CD14-positive monocyte (primary cell): ENCODE measurements around the gene CELSR1. TPM values are rescaled to one million over a fixed set of nuclear protein-coding genes. Genes with fewer than 3 reads are reported as not detected.

Experiments
- DNase-seq, 3 donors: peaks; one replicate each; pipeline ENCODE4 v3.0.0-alpha.2; 2011 to 2022
- H2AFZ ChIP-seq: 2 replicates; pipeline ENCODE4 v1.6.0; 2012; ENCODE audit warnings: mild to moderate bottlenecking, low read depth, low read length, inconsistent platforms; ENCODE audit not compliant: insufficient read depth, poor library complexity, severe bottlenecking
- H3K27ac ChIP-seq, 2 donors: 1 replicate in 1 of 2; 2 replicates in 1 of 2; pipeline ENCODE4 v1.5.1; 2012 to 2013; ENCODE audit warnings: low read length in 2 of 2, control low read depth in 1 of 2, inconsistent platforms in 1 of 2, low read depth in 1 of 2, mild to moderate bottlenecking in 1 of 2
- H3K27me3 ChIP-seq, 2 donors: one replicate each; pipeline versions ENCODE4 v1.6.0 to v1.6.1; 2011 to 2013; ENCODE audit warnings: low read length in 2 of 2; ENCODE audit not compliant: control insufficient read depth in 2 of 2, insufficient read depth in 2 of 2
- H3K36me3 ChIP-seq, 2 donors: replicated peaks in 1 of 2; 1 replicate in 1 of 2; 2 replicates in 1 of 2; pipeline versions ENCODE4 v1.5.1 to v1.6.1; 2012 to 2013; ENCODE audit warnings: low read length in 2 of 2, control low read depth in 1 of 2, inconsistent platforms in 1 of 2, mild to moderate bottlenecking in 1 of 2; ENCODE audit not compliant: insufficient read depth in 2 of 2, control insufficient read depth in 1 of 2
- H3K4me1 ChIP-seq, 2 donors: 1 replicate in 1 of 2; 2 replicates in 1 of 2; pipeline versions ENCODE4 v1.5.1 to v1.6.1; 2012 to 2013; ENCODE audit warnings: low read length in 2 of 2, control low read depth in 1 of 2, inconsistent platforms in 1 of 2, mild to moderate bottlenecking in 1 of 2, moderate library complexity in 1 of 2; ENCODE audit not compliant: insufficient read depth in 2 of 2, control insufficient read depth in 1 of 2
- H3K4me2 ChIP-seq: replicated peaks from 2 replicates; pipeline ENCODE3; 2012; ENCODE audit warnings: low read length, moderate library complexity, mild to moderate bottlenecking; ENCODE audit not compliant: poor library complexity, severe bottlenecking; ENCODE audit errors: extremely low read depth
- H3K4me3 ChIP-seq, 3 experiments: fragments of 200-600 bp in 1 of 3; sonication (generic) in 1 of 3; replicated peaks in 1 of 3; 1 replicate in 2 of 3; 2 replicates in 1 of 3; pipeline ENCODE4 v1.5.1; 2011 to 2013; ENCODE audit warnings: low read length in 3 of 3, mild to moderate bottlenecking in 3 of 3, control low read depth in 2 of 3, low read depth in 2 of 3, inconsistent platforms in 1 of 3, moderate library complexity in 1 of 3
- H3K79me2 ChIP-seq: 2 replicates; pipeline ENCODE4 v1.6.0; 2012; ENCODE audit warnings: mild to moderate bottlenecking, control low read depth, inconsistent platforms, low read length, moderate library complexity; ENCODE audit not compliant: insufficient read depth
- H3K9ac ChIP-seq: 2 replicates; pipeline ENCODE4 v1.6.0; 2017; ENCODE audit warnings: low read length, mild to moderate bottlenecking; ENCODE audit not compliant: insufficient read depth, poor library complexity, severe bottlenecking
- H3K9me3 ChIP-seq, 2 donors: replicated peaks in 1 of 2; 1 replicate in 1 of 2; 2 replicates in 1 of 2; pipeline versions ENCODE4 v1.5.1 to v1.6.1; 2012 to 2013; ENCODE audit warnings: low read length in 2 of 2, control low read depth in 1 of 2; ENCODE audit not compliant: control insufficient read depth in 1 of 2, insufficient read depth in 1 of 2
- H4K20me1 ChIP-seq: 2 replicates; pipeline ENCODE4 v1.6.0; 2012; ENCODE audit warnings: mild to moderate bottlenecking, low read length, control low read depth, moderate library complexity; ENCODE audit not compliant: insufficient read depth
- H3K27ac Mint-ChIP-seq, 7 donors: one replicate each; pipeline ENCODE4 v1.8.0; 2020; ENCODE audit warnings: mild to moderate bottlenecking in 7 of 7, mixed read lengths in 7 of 7, moderate library complexity in 6 of 7, inconsistent platforms in 2 of 7
- H3K27me3 Mint-ChIP-seq, 3 donors: one replicate each; pipeline ENCODE4 v1.8.0; 2021 to 2022; ENCODE audit warnings: low read depth in 3 of 3, mild to moderate bottlenecking in 3 of 3, mixed read lengths in 3 of 3, moderate library complexity in 3 of 3, inconsistent platforms in 1 of 3
- H3K36me3 Mint-ChIP-seq, 2 donors: one replicate each; pipeline ENCODE4 v1.8.0; 2020; ENCODE audit warnings: mixed read lengths in 2 of 2, inconsistent platforms in 1 of 2, mild to moderate bottlenecking in 1 of 2
- H3K4me1 Mint-ChIP-seq: one replicate; pipeline ENCODE4 v1.8.0; 2020; ENCODE audit warnings: mild to moderate bottlenecking, mixed read lengths
- H3K4me3 Mint-ChIP-seq, 2 donors: one replicate each; pipeline ENCODE4 v1.8.0; 2020; ENCODE audit warnings: mild to moderate bottlenecking in 2 of 2, mixed read lengths in 2 of 2, moderate library complexity in 1 of 2
- H3K9me3 Mint-ChIP-seq, 7 donors: one replicate each; pipeline ENCODE4 v1.8.0; 2020 to 2022; ENCODE audit warnings: mixed read lengths in 7 of 7, mild to moderate bottlenecking in 6 of 7, moderate library complexity in 6 of 7, inconsistent platforms in 2 of 7
- WGBS: methylation state at CpG from one replicate; pipeline ENCODE4 v1.1.5; 2013; ENCODE audit warnings: missing lambda C conversion rate; ENCODE audit not compliant: insufficient coverage; 5-methylcytosine and 5-hydroxymethylcytosine counted together
- intact Hi-C, 2 donors: fragments of 100-400 bp; cut with micrococcal nuclease; formaldehyde crosslinking; loops; one replicate each; pipeline versions ENCODE4 v1.15.0 to v1.15.1; 2023
- polyA plus RNA-seq, 3 donors: library from polyadenylated mRNA; depleted of rRNA in 1 of 3; unstranded in 2 of 3; stranded (reverse) in 1 of 3; fragments of 300-500 nt in 2 of 3; fragments of >200 nt in 1 of 3; fragmentation: Illumina TruSeq in 2 of 3; gene quantifications; 1 replicate in 2 of 3; 2 replicates in 1 of 3; pipeline ENCODE4 v1.2.3, GENCODE V29; 2012 to 2021
- TF ChIP-seq, protein P1 (sequence below): fragments of 200-600 bp; IDR thresholded peaks from one replicate; pipeline ENCODE4 v1.8.0; 2022; ENCODE audit warnings: antibody characterized with exemption, mild to moderate bottlenecking

Gene CELSR1
- polyA plus RNA-seq, 3 donors = 0.16 TPM; not detected in 2

GRCh38 chr22:46578251-46578823 is 40.9 kb upstream of the CELSR1 start:
- Histone ChIP-seq H3K4me3 (peak overlapping the region; percentile 31 to 84 (median 64)), H3K4me1 (peaks cover 77 to 86% of the 10 kb centered on the region in 2 donors), H3K27ac (peak overlapping the region in 1 of 2 donors; percentile 60), H3K9me3 (no peaks in the 10 kb centered on the region), H3K79me2 (peaks cover 61% of the 10 kb centered on the region), H2AFZ (no peak overlapping the region), H3K36me3 (no peaks in the 10 kb centered on the region), H3K27me3 (no peaks in the 10 kb centered on the region), H4K20me1 (peaks cover 53% of the 10 kb centered on the region), H3K4me2 (peak overlapping the region; percentile 95), H3K9ac (peak overlapping the region; percentile 78)
- Mint-ChIP-seq H3K9me3 (no peaks in the 10 kb centered on the region), H3K4me1 (peaks cover 84% of the 10 kb centered on the region), H3K27me3 (peaks cover 1 to 10% (median 6%) of the 10 kb centered on the region in 3 donors), H3K36me3 (no peaks in the 10 kb centered on the region), H3K27ac (peak overlapping the region in 6 of 7 donors; percentile 21 to 82 (median 70)), H3K4me3 (peak overlapping the region; percentile 95 to 98)
- no peak for DNase-seq
- WGBS = 35% methylated on average over 9 of the region's 9 CpGs
- TF ChIP-seq, protein P1, sequence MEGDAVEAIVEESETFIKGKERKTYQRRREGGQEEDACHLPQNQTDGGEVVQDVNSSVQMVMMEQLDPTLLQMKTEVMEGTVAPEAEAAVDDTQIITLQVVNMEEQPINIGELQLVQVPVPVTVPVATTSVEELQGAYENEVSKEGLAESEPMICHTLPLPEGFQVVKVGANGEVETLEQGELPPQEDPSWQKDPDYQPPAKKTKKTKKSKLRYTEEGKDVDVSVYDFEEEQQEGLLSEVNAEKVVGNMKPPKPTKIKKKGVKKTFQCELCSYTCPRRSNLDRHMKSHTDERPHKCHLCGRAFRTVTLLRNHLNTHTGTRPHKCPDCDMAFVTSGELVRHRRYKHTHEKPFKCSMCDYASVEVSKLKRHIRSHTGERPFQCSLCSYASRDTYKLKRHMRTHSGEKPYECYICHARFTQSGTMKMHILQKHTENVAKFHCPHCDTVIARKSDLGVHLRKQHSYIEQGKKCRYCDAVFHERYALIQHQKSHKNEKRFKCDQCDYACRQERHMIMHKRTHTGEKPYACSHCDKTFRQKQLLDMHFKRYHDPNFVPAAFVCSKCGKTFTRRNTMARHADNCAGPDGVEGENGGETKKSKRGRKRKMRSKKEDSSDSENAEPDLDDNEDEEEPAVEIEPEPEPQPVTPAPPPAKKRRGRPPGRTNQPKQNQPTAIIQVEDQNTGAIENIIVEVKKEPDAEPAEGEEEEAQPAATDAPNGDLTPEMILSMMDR = no peak
- intact Hi-C loops = loop anchor here (5.0 kb wide), 2 partner anchors 34 to 104 kb away; no protein-coding TSS in a partner anchor

- H3K27ac ChIP-seq = peak overlapping the region; percentile 26 to 60
- DNase-seq = no peak
- no peaks in the 10 kb centered on the region for H3K27me3 ChIP-seq
- Mint-ChIP-seq H3K27ac (peak overlapping the region; percentile 69 to 93 (median 81)), H3K4me3 (peak overlapping the region; percentile 95 to 98), H3K4me1 (peaks cover 81% of the 10 kb centered on the region), H3K9me3 (peaks cover 0 to under 1% (median 0%) of the 10 kb centered on the region in 7 donors), H3K36me3 (no peaks in the 10 kb centered on the region), H3K27me3 (peaks cover under 1 to 10% (median 6%) of the 10 kb centered on the region in 3 donors)
- peaks cover 47% of the 10 kb centered on the region for H4K20me1 ChIP-seq
- no peaks in the 10 kb centered on the region for H3K36me3 ChIP-seq
- peak overlapping the region; percentile 95 for H3K4me2 ChIP-seq
- peaks cover 53% of the 10 kb centered on the region for H3K79me2 ChIP-seq
- peaks cover 73 to 86% of the 10 kb centered on the region in 2 donors for H3K4me1 ChIP-seq
- H3K9ac ChIP-seq = peak overlapping the region; percentile 78
- under 1% methylated on average over 41 of the region's 65 CpGs for WGBS
- peak overlapping the region; percentile 38 for H2AFZ ChIP-seq
- peaks cover 0 to under 1% of the 10 kb centered on the region in 2 donors for H3K9me3 ChIP-seq
- H3K4me3 ChIP-seq = peak overlapping the region; percentile 31 to 84 (median 64)
- TF ChIP-seq, protein P1 = no peak
- intact Hi-C loops = loop anchor here (5.0 kb wide), 2 partner anchors 35 to 105 kb away; no protein-coding TSS in a partner anchor
These were observed 40.2 kb upstream of the CELSR1 start for GRCh38 chr22:46577368-46578249.
